CD4-positive, alpha-beta T cell treated with Interleukin-6 at 100 ng/mL for 8 hours (primary cell): ENCODE results near the gene KIF5A.

Experiments used
- DNase-seq: peaks from one replicate; pipeline ENCODE4 v3.0.0-alpha.2; 2020; ENCODE audit warnings: mixed read lengths, low spot score

The KIF5A gene

DNA sequence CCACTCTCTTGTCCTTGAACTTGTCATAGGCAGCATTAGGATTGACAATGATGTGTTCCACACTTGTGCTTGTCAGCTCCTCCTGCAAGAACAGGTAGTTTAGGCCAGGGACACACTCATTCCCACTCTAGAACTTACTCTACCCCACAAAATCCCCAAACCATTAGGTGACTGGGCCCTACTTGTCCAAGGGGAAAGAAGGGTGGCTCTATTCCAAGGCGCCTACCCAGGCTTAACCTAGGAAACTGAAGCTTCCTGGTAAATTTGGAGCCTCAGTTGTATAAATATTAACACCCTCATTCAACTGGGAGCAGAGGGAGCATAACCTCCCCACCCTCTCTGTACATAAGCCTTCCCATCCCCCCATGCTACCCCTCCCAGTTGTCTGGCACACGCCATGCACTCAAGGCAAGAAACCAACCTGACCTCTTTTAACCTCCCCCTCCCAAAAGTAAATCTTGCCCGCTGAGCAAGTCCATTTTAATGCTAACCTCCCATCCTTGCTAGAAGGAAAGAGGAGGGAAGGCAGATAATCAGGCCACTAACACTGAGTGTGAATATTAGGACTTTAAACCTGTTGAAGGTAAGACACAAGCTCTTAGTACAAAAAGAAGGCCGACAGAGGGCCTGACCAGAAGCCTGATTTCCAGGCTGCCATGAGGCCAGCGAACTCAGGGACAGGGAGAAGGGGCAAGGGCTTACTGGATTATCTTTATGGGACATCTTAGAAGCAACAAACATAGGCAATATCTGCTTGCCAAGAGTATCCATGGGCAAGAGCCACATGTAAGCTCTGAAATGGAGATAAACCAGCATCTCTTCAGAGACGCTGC is 13.9 kb upstream of the KIF5A start:
- no peak for DNase-seq

DNA sequence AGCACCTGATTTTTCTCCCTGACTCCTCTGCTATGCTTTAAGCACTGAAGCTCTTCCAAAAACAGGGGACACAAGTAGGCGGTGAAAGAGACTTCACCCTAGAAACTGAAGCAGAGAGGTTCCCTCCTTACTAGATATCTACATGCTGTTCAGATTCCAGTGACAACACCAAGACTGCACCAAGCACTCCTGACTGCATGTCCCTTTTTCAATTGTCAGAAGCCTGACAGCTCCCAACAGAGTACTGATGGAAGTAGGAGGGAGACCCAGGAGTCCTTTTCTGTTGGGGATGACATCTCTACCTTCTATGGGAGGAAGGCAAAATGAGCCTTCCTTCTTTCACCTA is 13.3 kb upstream of the KIF5A start:
- DNase-seq, result no peak

DNA sequence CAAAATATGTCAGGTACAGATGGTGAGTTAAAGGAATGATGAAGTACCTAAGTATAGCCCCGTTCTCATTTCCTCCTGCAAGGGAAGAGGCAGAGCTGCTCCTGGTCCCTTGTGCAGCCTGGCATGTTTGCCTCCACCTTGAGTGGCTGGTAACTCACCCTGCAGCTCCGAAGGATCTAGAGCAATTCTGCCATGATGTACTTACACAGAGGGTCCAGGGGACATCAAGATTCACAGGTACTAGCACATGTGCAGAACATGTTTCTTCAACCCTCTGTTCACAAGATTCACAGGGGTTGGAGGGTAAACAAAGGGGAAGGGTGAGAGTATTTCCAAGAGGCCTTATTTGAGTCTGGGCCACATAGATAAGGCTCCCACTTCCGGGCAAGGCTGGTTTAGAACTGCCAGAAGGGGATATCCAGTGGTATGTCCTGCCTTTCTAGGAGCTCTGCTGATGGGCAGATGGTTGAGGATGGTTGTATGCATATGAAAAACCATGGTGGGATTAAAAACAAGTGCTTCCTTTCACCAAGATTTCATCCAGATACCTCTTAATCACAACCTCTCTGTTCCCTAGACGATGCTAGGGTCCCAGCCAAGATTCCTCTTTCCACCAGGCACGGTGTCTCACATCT is 10.6 kb upstream of the KIF5A start:
- DNase-seq, result no peak

DNA sequence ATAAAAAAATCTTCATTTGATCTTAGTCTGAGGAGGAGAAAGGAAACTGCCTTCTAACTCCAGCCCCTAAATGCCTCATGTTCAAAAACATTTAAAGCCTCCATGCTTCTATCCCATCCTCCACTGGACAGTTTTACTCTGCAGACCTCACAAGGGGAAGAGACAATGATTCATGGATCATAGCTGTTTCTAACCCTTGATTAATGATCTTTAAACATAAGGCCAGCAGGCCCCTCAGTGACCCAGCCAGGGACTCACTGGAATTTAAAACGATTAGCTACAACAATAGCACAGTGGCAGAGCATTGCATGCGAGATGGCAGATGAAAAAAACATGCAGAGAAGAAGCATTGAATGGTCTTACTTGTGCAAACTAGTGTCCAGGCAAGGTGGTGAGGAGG is 8.8 kb upstream of the KIF5A start:
- no peak for DNase-seq

DNA sequence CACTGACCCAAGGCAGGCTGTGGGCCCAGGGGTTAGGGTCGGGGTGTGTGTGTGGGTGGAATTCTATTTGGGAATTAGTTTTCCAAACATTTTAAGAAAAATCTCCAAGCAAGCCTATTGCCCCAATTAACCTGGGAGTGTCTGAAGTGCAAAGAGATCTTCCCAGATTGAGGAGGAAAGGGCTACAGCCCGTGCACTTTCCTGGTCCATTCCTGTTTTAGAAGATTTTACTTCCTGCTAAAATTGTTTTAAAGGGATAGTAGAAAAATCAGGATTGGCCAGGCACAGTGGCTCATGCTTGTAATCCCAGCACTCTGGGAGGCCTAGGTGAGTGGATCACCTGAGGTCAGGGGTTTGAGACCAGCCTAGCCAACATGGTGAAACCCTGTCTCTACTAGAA is 8.1 kb upstream of the KIF5A start:
- no peak for DNase-seq

DNA sequence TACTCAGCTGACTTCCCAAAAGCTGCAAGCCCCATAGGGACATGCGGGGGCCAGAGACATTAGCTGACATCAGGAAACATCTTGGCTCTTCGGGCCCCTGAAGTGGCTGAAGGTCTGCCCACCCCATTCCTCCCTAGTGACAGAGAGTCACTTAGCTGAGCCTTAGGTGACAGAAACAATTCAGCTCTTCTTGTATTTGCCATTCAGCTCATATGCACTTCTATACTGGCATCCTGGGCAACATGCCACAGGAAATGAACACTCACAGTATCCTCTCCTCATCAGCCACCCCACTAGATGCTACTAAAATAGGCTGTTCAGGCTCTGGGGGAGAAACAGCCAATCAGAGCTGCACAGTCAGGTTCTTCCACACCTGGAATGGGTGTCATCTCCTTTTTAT is 6.3 kb upstream of the KIF5A start:
- no peak for DNase-seq

DNA sequence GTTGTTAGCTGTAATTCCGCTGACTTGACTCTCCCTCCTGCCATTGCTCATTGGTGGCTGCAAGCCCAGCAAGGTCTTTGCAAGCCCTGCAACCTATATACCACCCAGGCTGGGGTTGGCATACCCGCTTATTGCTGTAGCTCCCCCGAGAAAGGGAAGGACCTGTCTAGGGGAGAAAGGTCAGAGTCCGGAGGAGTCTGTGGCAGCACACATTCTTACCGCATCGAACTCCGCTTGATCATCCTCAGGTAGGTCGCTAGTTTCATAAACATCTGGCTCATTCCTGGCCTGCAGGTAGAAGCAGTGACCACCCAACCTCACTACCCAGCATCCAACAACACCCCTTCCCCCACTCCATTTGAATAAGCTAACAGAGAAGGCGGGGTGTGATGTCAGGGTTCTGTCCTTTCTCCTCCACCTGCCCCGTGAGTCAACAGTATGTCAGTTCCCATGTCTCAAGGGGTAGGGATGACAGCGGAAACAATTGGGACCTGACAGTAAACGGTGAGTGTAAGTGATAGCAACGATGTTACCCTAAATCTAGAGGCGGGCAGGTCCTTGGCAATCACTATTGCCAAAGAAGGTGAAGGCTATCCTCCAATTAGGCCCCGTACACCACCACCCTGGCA is 3.9 kb upstream of the KIF5A start:
- no peak for DNase-seq

DNA sequence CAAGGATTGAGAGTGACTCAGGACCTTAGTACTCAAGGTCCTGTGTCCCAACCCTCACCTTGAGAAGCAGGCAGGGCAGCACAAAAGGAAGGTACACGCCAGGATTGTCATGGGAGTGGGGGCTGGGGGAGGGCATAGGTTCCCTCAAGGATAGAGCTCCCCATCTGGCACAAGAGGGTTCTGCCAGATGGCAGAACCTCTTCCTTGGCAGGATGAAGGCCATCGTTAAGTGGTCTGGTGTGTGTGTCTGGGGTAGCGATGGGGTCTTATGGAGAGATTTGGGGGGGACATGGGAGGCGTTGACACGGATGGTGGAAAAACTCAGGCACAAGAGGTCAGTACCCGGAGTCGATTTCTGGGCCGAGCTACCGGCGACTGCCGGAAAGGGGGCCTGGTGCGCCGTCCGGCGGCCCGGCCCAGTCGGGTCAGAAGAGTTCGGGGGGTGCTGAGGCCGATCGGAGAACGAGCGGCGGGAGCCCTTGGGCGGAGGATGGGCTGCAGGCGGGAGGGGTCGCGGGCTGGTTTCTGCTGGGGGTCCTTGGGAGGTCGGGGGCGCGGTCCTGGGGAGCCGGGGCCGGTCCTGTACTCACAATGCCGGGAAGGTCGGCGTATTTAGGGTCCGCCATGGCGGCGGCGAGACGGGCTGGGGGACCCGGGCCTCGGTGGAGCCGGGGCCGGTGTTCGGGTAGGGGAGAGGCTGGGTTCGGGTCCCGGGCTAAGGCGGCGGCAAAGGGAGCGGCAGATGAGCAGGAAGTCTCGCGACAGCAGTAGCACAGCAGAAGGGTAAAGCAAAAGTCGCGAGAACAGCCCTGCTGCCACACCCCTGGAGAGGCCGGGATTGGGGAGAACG is 3.2 kb upstream of the KIF5A start, which contains the start of gene DCTN2:
Gene DCTN2 (minus strand): TSS at position 755 of the 850 bp plus-strand sequence. CDS start 129 bp downstream, at position 626.
- DNase-seq, result peak; percentile 95

DNA sequence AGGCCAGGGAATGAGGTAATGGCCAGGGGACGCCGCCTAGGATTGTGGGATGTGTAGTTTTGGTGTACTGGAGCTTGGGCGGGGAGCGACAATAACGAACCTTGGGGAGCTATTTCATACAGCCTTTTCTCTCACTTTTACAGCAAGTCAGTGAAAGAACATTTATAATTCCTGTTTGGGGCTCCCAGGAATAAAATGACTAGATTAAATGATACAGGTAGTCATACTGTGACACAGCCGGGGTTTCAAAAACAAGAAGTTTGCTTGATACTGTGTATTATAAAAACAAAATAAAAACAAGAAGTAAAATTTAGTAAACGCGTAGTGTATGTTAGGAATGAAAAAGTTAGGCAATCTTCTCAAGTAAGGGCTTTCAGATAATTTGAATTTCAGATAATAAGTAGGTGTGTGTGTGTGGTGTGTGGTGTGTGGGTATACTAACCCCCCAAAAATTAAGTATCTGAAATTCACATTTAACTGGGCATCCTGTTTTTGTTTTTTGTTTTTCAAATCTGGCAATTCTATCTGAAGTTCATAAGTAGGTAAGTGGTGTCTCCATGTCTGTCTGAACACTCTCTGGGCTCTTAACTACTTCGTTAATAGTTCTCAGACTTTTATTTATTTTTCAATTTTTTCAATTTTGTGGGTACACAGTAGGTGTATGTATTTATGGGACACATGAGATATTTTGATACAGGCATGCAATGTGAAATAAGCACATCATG is 2.4 kb upstream of the KIF5A start:
- no peak for DNase-seq

DNA sequence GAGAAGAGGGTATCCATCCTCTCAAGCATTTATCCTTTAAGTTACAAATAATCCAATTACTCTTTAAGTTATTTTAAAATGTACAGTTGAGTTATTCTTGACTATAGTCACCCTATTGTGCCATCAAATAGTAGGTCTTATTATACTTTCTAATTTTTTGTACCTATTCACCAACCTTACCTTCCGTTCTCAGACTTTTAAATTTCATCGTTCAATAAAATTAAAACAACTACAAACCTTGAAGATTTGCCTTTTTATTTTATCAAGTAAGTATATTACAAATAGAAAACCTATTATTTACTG is 1.9 kb upstream of the KIF5A start:
- DNase-seq, result no peak

DNA sequence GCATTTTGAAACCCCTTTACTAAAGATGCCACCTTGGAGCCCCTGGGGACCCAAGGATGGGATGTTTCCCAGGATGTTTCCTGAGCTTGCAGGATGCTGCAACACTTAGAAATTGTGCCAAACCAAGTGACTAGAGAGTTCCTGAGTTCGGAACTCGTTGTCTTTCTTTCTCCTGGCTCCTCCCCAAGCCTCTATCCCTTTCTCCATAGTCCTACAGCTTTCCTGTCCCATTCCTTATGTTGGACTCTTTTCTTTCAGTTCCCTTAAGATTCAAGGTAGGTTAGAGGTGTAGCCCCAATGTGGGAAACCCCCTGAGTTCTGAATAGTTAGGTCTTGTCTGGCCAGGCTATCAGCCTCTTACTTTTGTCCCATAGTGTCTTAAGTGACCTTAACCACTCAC is 1.4 kb upstream of the KIF5A start:
- DNase-seq, result no peak

DNA sequence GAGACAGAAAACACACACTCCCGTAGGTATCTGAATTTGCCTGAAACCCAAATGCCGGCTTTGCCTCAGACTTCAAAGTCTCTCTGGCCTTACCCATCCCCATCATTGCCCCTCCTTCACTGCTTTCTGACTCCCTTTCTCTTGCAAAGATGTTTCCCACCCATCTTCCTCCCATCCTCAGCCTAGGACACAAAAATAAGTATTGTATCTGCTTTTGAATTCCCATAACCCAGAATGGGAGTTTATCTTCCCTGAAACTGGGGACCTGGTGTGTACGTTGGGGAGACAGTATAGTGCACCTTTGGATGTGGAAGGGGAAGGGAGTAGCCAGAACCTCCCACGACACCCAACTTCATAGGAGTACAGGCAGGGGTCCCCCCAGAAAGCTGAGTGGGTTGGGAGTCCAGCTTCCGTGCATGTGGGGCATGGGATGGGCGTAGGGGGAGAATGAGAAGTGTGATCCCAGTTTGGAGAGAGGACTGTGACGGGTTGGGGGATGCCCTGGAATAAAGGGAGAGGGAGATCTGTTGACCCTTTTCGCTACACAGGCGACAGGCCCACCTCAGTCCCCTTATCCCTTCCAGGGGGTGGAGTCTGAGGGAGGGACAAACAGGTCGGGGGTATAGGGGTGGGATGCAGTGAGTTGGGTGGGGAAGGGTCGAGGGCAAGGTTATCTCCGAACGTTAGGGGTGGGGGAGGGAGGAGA is 488 bp upstream of the KIF5A start:
- DNase-seq, result no peak

DNA sequence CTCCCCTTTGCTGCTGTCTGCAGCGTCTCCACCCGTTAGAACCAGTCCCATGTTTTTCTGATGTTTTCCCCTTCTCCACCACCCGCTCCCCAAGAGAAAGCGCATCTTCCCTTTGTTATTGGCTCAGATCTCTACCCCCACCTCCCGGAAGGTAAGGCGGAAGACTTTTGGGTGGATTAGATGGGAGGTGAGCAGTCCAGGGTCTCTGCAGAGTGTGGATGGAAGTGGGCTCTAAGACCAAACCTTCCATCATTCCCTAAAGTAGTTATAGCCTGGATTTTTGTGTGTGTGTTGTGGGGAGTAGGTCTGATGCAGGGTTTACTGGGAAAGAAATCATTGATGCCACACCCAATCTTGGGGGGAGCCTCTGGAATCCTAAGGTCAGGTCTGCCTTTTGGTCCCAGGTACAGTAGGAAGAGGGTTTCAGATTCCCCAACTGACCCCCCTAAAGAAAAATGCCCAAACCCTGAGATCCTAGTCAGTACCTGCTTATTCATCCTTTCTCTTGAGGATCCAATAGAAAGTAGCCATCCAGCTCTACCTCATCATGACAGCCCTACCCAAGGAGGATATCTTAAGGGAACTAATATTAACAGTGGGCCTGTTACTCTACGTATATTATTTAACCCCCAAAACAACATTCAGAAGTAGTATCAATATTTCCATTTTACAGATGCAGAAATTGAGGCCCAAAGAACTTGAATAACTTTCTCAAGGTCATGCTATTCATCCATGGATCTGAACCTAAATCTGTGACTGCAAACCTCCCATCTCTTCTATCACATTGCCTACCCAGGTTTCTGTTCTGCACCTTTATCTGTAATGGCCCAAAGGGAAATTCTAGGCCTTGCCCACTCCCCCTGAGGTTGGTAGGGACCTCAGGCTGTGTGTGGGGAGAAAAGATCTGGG is 1.1 kb downstream of the KIF5A start:
- DNase-seq, result no peak

DNA sequence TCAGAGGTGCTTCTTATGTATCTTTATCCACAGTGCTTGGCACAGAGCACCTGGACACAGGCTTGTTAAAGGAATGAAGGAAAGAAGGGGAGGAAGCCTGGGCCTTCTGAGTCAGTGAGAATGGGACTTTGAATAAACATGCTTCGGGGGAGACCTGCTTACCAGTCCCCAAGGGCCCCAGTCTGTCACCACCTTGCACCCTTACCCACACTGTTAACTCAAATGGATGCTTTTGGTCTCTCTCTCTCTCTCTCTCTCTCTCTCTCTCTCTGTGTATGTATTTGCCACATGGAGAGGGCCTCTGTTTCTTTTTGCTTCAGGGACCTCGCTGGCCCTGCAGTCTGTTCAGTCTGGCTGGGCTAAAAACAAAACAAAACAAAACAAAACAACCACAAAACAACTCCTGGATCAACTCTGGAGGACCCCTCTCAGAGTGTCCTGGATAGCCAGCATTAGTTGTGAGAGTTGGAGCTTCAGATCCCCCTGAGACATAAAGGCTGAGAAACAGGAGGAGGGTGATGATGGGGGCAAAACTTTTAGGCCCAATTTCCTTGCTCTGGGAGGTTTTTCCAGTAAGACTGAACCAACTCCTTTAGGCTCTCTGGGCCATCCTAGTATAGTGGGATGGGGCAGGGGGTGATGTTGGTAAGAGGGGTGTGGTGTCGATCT is 1.9 kb downstream of the KIF5A start:
- DNase-seq, result no peak

DNA sequence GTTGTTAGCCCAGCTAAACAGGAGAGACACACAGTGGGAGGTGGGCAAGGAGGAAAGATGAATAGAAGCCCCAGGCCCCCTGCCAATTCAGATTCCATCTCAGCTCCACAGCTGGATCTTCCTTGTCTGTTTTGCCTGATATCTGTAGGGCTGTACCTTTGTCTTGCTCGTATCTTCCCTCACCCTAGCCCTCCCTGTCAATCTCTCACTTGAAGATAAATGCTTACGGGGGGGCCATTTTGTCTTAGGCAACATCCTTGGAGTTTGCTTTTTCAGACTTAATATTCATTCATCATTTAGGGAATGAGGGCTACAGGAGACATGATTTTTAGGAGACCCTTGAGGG is 2.4 kb downstream of the KIF5A start:
- no peak for DNase-seq

DNA sequence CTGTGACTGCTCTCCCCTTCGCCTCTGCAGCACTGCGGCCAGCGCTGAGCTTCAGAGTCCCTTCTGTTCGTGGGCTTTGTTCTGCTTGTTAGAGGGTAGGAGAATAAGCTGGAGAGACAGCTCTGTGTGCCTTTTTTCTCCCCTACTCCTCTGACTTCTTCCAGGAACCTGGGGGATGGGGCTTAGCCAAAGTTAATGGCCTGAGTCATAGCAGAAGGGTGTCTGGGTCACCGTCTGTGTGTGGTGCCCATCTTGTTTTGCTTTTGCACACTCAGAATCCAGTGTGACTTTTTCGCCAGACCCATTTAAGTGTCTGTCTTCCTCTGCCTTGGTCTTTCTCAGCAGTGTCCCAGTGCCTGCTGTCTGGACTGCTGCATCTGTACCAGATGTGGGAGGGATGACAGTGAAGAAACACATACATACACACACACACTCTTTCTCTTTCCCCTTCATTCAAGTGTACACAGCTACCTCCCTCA is 3.0 kb downstream of the KIF5A start:
- DNase-seq, result no peak

DNA sequence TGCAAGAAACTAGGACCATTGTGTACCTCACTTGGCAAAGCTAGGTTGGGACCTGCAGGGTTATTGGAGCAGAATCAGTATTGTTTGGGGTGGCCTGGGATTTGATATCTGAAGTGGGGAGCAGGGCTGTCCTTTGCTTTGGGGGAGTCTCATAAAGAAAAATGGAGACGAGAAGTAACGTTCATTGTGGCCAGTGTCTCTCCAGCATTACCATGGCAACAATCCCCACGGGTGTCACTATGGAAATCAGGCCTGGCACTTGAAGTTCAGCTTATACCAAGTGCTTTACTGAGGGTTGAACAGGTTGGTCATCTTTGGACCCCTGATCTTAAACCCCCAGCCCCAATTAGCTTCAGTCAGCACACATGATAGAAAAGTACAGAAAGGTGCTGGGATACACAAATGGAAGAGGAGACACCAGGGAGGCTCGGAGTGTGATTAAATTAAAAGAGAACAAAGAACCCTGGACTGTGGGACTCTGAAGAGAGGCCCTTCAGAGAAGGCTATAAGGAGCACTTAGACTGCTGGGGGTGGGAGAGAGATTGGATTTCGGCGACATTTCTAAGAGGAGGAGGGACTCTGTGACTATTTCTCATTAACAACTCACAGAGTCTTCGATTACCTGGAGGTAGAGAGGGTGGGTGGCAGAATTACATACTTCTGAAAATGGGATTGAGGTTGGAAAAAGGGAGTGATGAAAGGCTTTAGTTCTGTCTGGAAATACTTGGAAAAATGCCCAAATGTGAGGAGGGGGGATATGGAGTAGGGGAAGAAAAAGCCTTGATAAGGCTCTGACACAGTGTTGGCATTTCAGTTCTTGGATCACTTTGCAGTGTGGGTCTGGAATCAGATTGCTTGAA is 3.7 kb downstream of the KIF5A start:
- no peak for DNase-seq

DNA sequence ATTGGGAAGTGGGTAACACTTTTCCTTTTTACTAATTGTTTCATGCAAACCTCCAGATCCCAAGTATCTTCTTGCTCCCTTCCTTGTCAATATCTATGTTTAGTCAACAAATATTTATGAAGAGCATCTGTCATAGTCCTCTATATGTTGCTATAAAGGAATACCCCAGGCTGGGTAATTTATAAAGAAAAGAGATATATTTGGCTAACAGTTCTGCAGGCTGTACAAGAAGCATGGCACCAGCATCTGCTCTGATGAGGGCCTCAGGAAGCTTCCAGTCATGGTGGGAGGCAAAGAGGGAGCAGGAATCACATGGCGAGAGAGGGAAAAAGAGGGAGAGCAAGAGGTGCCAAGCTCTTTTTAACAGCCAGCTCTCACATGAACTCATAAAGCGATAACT is 4.6 kb downstream of the KIF5A start:
- no peak for DNase-seq

DNA sequence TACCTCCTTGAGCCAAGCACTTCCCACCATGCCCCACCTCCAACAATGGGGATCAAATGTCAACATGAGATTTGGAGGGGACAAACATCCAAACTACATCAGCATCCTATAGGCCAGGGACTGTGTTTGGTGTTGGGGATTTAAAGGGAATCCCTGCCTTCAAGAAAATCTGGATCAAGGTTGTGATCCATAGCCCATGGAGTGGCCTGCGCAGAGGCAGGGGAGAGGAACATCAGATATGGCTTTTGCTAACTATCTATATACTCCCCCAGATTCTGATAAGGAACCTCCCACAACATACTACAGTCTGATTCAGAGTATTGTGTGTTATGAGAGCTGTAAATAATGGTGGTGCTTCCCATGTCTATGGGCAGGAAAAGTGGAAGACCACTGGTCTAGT is 5.1 kb downstream of the KIF5A start:
- DNase-seq, result no peak
